Breast epithelium (tissue), 3 donors: Measurements from ENCODE around the gene RBM33.

Experiments
- CTCF ChIP-seq, 3 donors: fragments of 450-650 bp; IDR thresholded peaks; one replicate each; pipeline ENCODE4 v1.5.1; 2016 to 2017; ENCODE audit warnings: antibody characterized with exemption in 3 of 3, mild to moderate bottlenecking in 3 of 3, moderate library complexity in 3 of 3
- POLR2A ChIP-seq: fragments of 450-650 bp; IDR thresholded peaks from one replicate; pipeline ENCODE4 v1.6.1; 2016; ENCODE audit warnings: antibody characterized with exemption, mild to moderate bottlenecking, moderate library complexity
- POLR2AphosphoS5 ChIP-seq, 3 donors: sonication (generic); formaldehyde crosslinking; IDR thresholded peaks; one replicate each; pipeline ENCODE4 v1.6.1; 2017; ENCODE audit warnings: antibody characterized with exemption in 3 of 3

GRCh38 chr7:155602156-155602555 lies 42.3 kb upstream of the RBM33 start:
- TF ChIP-seq CTCF (IDR thresholded peaks at IDR 0.05) (no peak), POLR2A (no peak), POLR2AphosphoS5 (IDR thresholded peaks at IDR 0.05) (no peak)
